AG04449 (cell line): ENCODE data around the gene SLC22A12.

Source experiments
- CTCF ChIA-PET: fragments of 350-600 bp; formaldehyde crosslinking; extraction: SDS; loops from one replicate; lab custom pipeline; 2021; ENCODE audit warnings: antibody characterized with exemption; lab: Yijun Ruan, JAX
- POLR2A ChIA-PET: fragments of 400-600, 350-600 bp; formaldehyde crosslinking; extraction: SDS; loops from one replicate; lab custom pipeline; 2020; ENCODE audit warnings: antibody characterized with exemption, inconsistent platforms; lab: Yijun Ruan, JAX
- DNase-seq: peaks from one replicate; pipeline ENCODE4 v3.0.0-alpha.2; 2010; ENCODE audit warnings: low read depth, low spot score
- H3K4me3 ChIP-seq: 2 replicates; pipeline ENCODE4 v1.5.1; 2011; ENCODE audit warnings: low read depth, mild to moderate bottlenecking, control low read depth, low read length
- CTCF ChIP-seq: IDR thresholded peaks from one replicate; pipeline ENCODE4 v1.5.1; 2011; ENCODE audit warnings: mild to moderate bottlenecking, moderate library complexity, low read length, control low read depth, inconsistent platforms; ENCODE audit not compliant: insufficient read depth; ENCODE audit errors: missing control alignments

SLC22A12 gene

GRCh38 chr11:64570341-64570740, 20.7 kb upstream of the SLC22A12 start:
- no peak overlapping the region for H3K4me3 ChIP-seq
- DNase-seq = no peak
- ChIA-PET CTCF (no interaction called here), POLR2A (no interaction called here)
- TF ChIP-seq CTCF = no peak

DNA sequence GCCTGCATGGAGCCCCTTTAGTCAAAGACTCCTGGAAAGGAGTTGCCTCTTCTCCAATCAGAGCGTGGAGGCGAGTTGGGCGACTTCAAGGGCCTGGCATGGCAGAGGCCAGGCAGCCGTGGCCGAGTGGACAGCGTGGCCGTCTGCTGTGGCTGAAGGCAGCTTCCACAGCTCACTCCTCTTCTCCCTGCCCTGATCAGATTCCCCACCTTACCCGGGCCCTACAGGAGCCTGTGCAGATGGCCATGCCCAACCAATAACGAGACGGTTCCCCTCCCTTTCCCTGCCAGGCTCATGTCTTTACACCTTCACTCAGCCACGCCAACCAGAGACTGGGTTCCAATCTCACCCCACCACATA, 20.0 kb upstream of the SLC22A12 start:
- TF ChIP-seq CTCF = no peak
- no peak for DNase-seq
- ChIA-PET CTCF (no interaction called here), POLR2A (no interaction called here)
- no peak overlapping the region for H3K4me3 ChIP-seq

- TF ChIP-seq CTCF = no peak
- ChIA-PET POLR2A (no interaction called here), CTCF (interaction anchor here (0.7 kb wide), 1 partner anchor 124 kb away, joined by 3 read pairs; no protein-coding TSS in a partner anchor)
- DNase-seq = no peak
- no peak overlapping the region for H3K4me3 ChIP-seq
Observed at GRCh38 chr11:64571410-64572091, 19.5 kb upstream of the SLC22A12 start.

GRCh38 chr11:64572143-64572542, 18.9 kb upstream of the SLC22A12 start:
- no peak overlapping the region for H3K4me3 ChIP-seq
- ChIA-PET CTCF (interaction anchor here (0.7 to 1.1 kb wide), 2 partner anchors 123 to 125 kb away, joined by 3 to 5 read pairs; no protein-coding TSS in a partner anchor), POLR2A (no interaction called here)
- TF ChIP-seq CTCF = no peak
- DNase-seq = no peak

DNA sequence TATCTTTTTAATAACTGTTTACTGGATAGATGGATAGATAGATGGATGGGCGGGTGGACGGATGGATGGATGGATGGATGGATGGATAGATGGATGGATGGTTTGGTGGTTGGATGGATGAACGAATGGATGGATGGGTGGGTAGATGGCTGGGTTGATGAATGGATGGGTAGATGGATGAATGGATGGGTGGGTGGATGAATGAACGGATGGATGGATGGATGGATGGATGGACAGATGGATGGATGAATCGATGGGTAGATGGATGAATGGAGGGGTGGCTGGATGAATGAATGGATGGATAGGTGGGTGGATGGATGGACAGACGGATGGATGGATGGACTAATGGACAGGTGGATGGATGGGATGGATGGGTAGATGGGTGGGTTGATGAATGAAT, 13.8 kb upstream of the SLC22A12 start:
- TF ChIP-seq CTCF = no peak
- CTCF ChIA-PET = no interaction called here
- no peak for DNase-seq
- H3K4me3 ChIP-seq = no peak overlapping the region
- POLR2A ChIA-PET = no interaction called here

DNA sequence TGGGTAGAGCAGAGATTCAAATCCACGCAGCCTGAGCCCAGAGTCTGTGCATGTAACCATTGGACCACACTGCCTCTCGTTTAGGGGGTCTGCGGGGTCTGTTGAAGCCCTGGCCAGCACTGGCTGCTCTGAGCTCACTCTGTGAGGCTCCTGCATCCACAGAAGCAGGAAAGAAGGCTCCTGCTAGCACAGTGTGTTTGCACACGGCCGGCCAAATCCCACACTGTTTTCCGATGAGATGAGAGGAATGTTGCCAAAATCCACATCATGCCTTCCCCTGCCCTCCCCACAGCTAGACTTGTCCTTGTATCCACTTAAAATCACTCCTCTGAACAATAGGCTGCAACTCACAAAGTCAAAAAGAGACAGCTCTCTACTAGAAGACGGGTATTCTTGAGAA, 10.6 kb upstream of the SLC22A12 start:
- no peak for DNase-seq
- CTCF ChIA-PET = no interaction called here
- POLR2A ChIA-PET = no interaction called here

More for the DNA sequence above, 10.6 kb upstream of the SLC22A12 start:
- H3K4me3 ChIP-seq = no peak overlapping the region
- no peak for TF ChIP-seq CTCF
